G401 (cell line): ENCODE data around the gene PFDN6. TPM values are rescaled to one million over a fixed set of nuclear protein-coding genes. Genes with fewer than 3 reads are reported as not detected.

Experiments used
- total RNA-seq: library from RNA; depleted of rRNA; stranded (reverse); fragments of >200 nt; shearing (Covaris generic); gene quantifications from 2 replicates; pipeline ENCODE4 v1.2.3, GENCODE V29; 2014; rRNA removed

Gene PFDN6
- total RNA-seq, 1 experiment from 2014 or later: 131 TPM

Other genes with a start within 250 kb of the PFDN6 start
- not detected in 2 replicates for gene HLA-DPA1, start 216.0 kb upstream of the PFDN6 start, total RNA-seq
- gene HLA-DPB1, start 213.6 kb upstream of the PFDN6 start, total RNA-seq: not detected in 2 replicates
- gene COL11A2, start 97.1 kb upstream of the PFDN6 start, total RNA-seq: 7.0 and 10.4 TPM in 2 replicates
- gene RXRB, start 88.9 kb upstream of the PFDN6 start, total RNA-seq: 11.5 and 18.8 TPM in 2 replicates
- gene SLC39A7, start 88.7 kb upstream of the PFDN6 start, total RNA-seq: 102 and 108 TPM in 2 replicates
- 13.3 and 18.2 TPM in 2 replicates for gene HSD17B8, start 84.9 kb upstream of the PFDN6 start, total RNA-seq
- 51.2 and 53.3 TPM in 2 replicates for gene RING1, start 81.1 kb upstream of the PFDN6 start, total RNA-seq
- 11.3 and 27.1 TPM in 2 replicates for gene VPS52, start 17.7 kb upstream of the PFDN6 start, total RNA-seq
- gene RPS18, start 17.5 kb upstream of the PFDN6 start, total RNA-seq: 3,510 and 5,097 TPM in 2 replicates
- 0.61 and 1.9 TPM in 2 replicates for gene B3GALT4, start 12.5 kb upstream of the PFDN6 start, total RNA-seq
- gene WDR46, start 362 bp upstream of the PFDN6 start, total RNA-seq: 91.6 and 107 TPM in 2 replicates
- 58.4 and 62.4 TPM in 2 replicates for gene RGL2, start 9.3 kb downstream of the PFDN6 start, total RNA-seq
- 29.8 and 32.7 TPM in 2 replicates for gene TAPBP, start 24.5 kb downstream of the PFDN6 start, total RNA-seq
- 12.8 and 17.1 TPM in 2 replicates for gene ZBTB22, start 28.1 kb downstream of the PFDN6 start, total RNA-seq
- gene DAXX, start 33.4 kb downstream of the PFDN6 start, total RNA-seq: 49.3 and 66.2 TPM in 2 replicates
- 98.5 and 123 TPM in 2 replicates for gene KIFC1, start 102.2 kb downstream of the PFDN6 start, total RNA-seq
- gene PHF1, start 121.4 kb downstream of the PFDN6 start, total RNA-seq: 26.0 and 38.0 TPM in 2 replicates
- gene CUTA, start 128.5 kb downstream of the PFDN6 start, total RNA-seq: 304 and 376 TPM in 2 replicates
- gene SYNGAP1, start 130.5 kb downstream of the PFDN6 start, total RNA-seq: 4.0 and 7.4 TPM in 2 replicates
- 20.0 and 25.1 TPM in 2 replicates for gene ZBTB9, start 165.0 kb downstream of the PFDN6 start, total RNA-seq